Measurements from ENCODE around the gene ERBB3.

The ERBB3 gene

DNA sequence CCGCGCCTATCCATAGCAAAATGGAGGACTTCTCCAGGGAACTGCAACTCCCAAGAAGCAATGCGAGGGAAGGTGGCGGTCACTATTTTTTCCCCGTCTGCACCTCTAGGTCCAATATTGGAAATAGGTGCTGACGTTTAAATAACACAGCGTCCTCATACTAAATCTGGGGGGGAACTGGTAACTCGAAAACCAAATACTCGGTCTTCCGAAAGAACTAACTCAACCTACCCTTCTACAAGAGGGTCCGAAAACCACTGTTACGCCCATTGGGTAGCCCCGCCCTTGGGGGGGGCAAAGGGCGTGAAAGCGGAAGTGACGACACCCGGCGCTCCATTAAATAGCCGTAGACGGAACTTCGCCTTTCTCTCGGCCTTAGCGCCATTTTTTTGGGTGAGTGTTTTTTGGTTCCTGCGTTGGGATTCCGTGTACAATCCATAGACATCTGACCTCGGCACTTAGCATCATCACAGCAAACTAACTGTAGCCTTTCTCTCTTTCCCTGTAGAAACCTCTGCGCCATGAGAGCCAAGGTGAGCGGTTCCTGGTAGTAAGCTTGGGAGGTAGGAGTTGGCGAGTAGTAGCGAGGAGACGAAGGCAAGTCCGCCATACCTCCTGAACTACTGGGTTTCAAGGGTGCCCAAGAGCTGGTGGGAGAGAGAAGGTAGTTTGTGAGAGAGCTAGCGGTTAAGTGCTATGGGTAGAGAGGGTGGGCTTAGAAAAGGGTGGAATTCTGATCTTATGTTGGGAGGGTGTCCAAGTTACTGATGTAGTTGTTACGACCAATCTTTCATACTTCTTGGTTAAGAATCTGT lies 36.5 kb downstream of the ERBB3 start, which contains the start of gene RPL41:
Gene RPL41, plus strand, starts transcription at position 367 of the 815 bp plus-strand sequence.
- peak; percentile 96 for DNase-seq

DNA sequence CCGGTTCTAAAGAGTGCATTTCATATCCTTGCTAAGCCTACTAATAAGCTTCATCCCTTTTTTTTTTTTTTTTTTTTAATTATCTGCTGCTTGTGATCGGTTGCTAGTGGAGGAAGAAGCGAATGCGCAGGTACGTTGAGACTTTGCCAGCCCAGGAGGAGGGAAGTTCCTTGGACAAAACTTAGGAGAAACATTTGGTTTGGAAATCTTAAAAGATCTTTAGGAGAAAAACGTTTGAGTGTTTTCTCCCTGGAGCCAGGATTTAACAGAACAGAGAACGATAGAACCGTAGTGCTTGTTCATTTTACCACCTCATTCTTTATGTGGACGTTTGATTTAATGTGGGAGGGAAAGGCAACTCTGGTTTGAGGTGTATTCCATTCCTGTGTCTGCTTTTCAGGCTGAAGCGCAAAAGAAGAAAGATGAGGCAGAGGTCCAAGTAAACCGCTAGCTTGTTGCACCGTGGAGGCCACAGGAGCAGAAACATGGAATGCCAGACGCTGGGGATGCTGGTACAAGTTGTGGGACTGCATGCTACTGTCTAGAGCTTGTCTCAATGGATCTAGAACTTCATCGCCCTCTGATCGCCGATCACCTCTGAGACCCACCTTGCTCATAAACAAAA lies 37.2 kb downstream of the ERBB3 start:
- peak; percentile 11 for DNase-seq

DNA sequence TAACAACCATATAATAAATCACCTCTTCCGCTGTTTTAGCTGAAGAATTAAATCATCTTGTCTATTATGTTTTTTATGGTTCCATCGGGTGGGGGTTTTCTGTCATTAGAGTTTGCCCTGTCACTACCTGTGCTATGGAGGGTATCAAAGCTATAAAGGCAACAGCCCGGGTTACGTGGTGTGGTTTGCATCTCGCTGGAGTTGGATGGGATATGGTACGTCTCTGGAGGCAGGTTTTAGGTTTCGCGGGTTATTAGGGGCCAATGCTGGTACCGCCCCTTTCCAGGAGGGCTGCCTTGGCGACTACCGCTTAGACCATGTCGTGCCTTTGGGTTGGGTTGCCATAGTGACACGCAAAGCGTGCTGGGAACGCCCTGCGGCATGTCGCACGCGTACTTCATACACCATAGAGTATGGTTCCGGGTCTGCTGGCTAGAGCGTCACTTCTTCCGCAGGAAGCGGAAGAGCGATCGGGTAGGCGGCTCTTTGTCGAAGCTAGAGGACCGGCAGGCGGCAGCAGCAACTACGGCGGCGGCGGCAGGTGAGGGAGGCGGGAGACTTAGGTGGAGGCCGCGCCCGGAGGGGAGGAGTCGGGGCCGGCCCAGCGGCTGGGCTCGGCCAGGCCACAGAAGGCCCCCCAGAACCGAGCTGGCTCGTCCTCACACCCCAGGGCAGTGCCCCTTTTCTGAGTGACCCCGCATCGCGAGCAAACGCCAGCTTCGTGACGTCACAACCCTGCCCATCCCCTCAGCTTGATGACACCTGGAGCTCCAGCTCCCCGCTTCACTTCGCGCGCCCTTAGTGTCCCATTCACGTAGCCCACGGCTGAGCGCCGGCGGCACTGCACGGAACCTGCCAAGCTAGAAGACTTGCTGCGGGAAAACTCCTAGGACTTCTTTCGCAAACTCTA lies 38.1 kb downstream of the ERBB3 start, which contains the start of gene ZC3H10:
Gene ZC3H10, plus strand, starts transcription at position 489 of the 910 bp plus-strand sequence. CDS start 2,297 bp downstream, outside the sequence.
- peak; percentile 100 for DNase-seq

DNA sequence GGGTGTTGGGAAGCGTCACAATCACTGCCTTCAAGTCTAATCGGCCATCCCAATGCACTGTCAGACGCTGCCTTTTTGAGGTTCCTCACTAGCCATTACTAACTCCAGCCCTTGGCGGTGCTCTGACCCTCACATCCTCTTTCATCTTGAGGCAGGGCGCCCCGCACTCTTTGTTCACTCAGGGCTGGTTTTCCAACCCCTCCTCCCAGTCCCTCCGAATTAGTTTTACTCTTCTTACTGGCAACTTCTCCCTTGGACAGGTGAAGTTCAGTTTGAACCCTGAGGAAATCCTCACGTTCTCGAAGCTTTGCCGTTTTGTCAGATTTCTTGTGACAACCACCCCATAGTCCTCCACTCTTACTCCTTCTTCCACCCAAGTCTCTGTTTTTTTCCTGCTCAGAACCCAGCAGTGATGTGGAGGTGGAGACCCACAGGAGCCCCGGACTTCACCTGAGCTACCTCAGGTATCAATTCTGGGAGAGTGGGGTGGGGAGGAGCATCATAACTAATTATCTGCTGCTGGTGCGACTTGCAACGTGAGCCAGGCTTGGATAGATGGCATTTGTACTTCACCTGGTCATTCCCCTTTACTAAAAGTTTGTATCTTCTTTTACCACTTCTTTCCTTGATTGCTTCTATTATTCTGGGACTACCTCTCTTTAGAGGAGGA lies 38.9 kb downstream of the ERBB3 start:
- no peak for DNase-seq

DNA sequence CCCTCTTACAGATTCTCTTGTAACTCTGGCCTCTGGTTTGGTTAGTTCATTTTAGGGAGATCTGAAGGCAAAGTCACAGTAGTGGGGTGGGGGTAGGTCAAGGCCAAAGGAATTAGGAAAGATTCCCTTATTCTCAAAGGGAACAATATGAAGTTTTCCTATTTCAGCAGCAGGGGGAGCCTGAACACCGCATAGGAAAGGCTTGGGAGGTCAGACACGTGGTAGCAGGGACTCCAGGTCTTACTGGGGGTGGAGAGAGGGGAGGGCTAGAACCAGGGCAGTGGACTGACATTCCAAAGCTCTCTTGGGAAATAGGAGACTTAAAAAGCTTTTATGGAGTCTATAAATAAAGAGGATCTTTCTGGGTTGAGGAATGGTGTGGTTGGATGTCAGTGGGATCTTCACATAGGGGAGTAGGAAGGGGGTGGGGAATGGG lies 39.4 kb downstream of the ERBB3 start:
- peak; percentile 78 for DNase-seq

DNA sequence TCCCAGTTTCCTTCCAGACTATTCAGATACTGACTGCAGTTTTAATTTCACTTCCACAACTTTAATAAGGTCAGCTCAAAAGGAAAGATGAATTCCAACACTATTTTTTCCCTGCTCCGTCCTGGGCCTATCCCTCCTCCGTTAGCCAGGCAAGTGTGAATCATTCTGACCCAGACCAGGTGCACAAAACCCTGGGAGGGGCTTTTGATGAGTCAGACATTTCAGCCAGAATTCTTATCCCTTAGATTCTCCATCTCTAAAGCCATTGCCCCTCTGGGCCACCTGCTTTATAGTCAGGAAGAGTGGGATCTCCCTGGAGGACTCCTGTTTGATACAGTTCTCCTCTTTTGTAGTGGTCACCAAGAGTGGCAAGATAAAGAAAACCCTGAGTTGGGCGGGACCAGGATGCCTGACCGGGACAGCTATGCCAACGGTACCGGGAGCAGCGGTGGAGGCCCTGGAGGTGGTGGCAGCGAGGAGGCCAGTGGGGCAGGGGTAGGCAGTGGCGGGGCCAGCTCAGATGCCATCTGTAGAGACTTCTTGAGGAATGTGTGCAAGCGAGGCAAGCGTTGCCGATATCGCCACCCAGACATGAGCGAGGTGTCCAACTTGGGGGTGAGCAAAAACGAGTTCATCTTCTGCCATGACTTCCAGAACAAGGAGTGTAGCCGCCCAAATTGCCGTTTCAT lies 40.3 kb downstream of the ERBB3 start:
- DNase-seq, result no peak

GRCh38 chr12:56121204-56121870 lies 41.4 kb downstream of the ERBB3 start:
- no peak for DNase-seq

- DNase-seq, result no peak
Observed at GRCh38 chr12:56122637-56123036, 42.7 kb downstream of the ERBB3 start.

- no peak for DNase-seq
Observed at GRCh38 chr12:56124133-56124532, 44.2 kb downstream of the ERBB3 start.

DNA sequence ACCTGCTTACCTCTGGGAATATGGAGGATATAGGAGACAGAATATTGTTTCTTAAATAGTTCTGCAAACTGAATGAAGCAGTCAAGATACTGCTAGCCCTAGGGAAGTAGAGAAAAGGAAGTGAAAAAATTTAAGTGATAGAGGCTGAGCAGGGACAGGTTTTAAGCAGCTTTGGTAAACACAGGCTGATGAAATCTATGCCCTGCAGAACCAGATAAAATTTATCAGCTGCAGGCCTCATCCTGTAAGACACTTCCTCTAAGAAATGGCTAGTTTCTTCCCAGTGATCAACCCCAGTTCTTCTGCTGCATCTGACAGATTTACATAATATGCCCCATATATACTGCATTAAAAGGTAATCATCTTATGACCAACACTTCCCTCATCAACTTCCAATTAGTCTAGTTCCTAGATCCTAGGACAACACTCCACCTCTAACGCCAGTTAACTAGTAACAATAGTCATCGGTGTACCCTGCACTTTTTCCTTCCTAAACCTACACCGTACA lies 46.8 kb downstream of the ERBB3 start:
- peak; percentile 52 for DNase-seq

- no peak for DNase-seq
Observed at GRCh38 chr12:56127485-56127887, 47.5 kb downstream of the ERBB3 start.

DNA sequence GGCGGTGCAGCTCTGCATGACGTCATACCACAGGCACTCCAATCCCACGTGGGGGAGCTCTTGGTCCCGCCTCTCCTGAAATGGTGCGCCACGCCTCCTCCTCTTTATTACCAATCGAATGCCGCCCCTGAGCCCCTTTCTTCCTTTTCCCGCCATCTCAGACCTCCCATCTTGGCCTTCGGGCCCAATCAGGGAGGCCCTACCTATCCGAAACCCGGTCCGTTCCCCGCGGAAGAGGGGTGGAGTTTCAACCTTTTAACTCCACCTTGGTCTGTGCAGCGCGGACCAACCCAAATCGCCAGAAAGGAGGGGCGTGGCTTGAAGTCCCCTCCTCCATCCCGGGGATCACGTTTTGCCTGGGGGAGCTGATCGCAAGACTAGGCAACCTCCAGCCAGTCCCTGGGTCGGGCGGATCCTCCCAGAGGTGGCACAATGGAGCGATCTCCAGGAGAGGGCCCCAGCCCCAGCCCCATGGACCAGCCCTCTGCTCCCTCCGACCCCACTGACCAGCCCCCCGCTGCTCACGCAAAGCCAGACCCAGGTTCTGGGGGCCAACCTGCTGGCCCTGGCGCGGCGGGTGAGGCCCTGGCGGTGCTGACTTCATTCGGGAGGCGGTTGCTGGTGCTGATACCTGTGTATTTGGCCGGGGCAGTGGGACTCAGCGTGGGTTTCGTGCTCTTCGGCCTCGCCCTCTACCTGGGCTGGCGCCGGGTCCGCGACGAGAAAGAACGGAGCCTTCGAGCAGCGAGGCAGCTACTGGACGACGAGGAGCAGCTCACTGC lies 48.1 kb downstream of the ERBB3 start, which contains the start of gene ESYT1:
Gene ESYT1, plus strand, starts transcription at position 380 of the 782 bp plus-strand sequence. Its CDS starts 53 bp downstream, at position 433.
- peak; percentile 99 for DNase-seq

GRCh38 chr12:56128670-56129205 lies 48.8 kb downstream of the ERBB3 start:
- no peak for DNase-seq

GRCh38 chr12:56129206-56129941 lies 49.4 kb downstream of the ERBB3 start:
- DNase-seq, result peak; percentile 69

DNA sequence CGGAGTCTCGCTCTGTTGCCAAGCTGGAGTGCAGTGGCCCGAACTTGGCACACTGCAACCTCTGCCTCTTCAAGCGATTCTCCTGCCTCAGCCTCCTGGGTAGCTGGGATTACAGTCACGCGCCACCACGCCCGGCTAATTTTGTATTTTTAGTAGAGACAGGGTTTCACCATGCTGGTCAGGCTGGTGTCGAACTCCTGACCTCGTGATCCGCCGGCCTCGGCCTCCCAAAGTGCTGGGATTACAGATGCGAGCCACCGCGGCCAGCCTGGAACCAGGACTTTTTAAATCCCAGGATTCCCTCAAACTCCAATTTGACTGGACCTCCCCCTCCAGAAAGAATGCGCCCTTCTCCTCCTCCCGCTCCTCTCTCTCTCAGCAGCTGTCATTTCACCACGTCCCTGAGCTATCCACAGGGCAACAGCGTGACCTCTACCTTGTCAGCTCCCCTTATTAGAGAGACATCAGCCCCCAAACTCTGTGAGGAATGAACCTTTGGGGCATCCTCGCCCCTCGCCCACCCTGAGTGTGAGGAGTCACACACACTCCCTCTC lies 50.1 kb downstream of the ERBB3 start:
- DNase-seq, result no peak

DNA sequence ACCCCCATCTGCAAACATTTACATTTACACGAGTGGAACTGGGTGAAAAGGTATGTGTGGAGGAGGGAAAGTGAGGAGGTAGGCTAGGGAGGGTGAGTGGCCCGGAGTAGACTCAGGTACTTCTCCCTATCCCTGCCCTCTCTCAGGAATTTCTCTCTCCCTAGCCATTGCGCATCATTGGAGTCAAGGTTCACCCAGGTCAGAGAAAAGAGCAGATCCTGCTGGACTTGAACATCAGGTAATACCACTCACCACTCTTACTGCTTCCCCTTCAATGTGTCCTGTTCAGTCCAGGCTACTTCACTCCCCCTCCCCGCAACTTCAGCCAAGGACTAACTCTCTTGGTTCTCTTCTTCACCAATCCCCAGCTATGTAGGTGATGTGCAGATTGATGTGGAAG lies 50.9 kb downstream of the ERBB3 start:
- DNase-seq, result no peak

GRCh38 chr12:56134897-56135296 lies 54.9 kb downstream of the ERBB3 start:
- DNase-seq, result no peak

DNA sequence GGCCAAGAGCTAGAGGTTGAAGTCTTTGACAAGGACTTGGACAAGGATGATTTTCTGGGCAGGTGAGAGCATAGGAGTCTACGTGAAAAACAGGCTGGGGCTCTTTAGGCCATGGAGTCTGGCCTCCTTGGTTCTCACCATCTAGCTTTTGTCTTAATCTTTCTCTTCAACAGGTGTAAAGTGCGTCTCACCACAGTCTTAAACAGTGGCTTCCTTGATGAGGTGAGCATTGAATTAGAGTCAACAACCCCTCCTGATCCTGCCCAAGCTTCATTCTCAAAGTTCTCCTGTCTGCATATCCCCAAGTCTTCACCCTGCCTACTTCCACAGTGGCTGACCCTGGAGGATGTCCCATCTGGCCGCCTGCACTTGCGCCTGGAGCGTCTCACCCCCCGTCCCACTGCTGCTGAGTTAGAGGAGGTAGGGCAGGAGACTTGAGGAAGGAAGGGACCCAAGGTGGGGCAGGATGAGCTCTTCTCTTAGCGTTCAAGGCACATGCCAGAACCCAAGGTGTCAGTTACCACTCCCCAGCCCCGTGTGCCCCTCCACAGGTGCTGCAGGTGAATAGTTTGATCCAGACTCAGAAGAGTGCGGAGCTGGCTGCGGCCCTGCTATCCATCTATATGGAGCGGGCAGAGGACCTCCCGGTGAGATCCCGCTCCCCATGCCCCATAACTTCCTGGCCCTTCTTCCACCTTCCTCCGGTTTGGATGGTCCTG lies 58.0 kb downstream of the ERBB3 start:
- no peak for DNase-seq

Data from RPMI8226 (cell line).